Activated naive CD4-positive, alpha-beta T cell treated with anti-CD3 and anti-CD28 coated beads, Interleukin-2, amount 50 U/mL, for 24 hours (primary cell): Measurements from ENCODE around the gene OR2V1.
"Not testable (repeated sequence)": the region's sequence is repeated elsewhere in the genome, so short reads cannot be mapped to it uniquely, and the experiment has no call there.

Source experiments
- H3K27ac Mint-ChIP-seq: one replicate; pipeline ENCODE4 v1.8.0; 2021; ENCODE audit warnings: mild to moderate bottlenecking, mixed read lengths
- H3K27me3 Mint-ChIP-seq: one replicate; pipeline ENCODE4 v1.8.0; 2021; ENCODE audit warnings: mixed read lengths
- H3K36me3 Mint-ChIP-seq: one replicate; pipeline ENCODE4 v1.8.0; 2021; ENCODE audit warnings: mixed read lengths
- H3K4me1 Mint-ChIP-seq: one replicate; pipeline ENCODE4 v1.8.0; 2021; ENCODE audit warnings: mixed read lengths
- H3K4me3 Mint-ChIP-seq: one replicate; pipeline ENCODE4 v1.8.0; 2021; ENCODE audit warnings: mild to moderate bottlenecking, mixed read lengths
- H3K9me3 Mint-ChIP-seq: one replicate; pipeline ENCODE4 v1.8.0; 2021; ENCODE audit warnings: mixed read lengths

Gene OR2V1

DNA sequence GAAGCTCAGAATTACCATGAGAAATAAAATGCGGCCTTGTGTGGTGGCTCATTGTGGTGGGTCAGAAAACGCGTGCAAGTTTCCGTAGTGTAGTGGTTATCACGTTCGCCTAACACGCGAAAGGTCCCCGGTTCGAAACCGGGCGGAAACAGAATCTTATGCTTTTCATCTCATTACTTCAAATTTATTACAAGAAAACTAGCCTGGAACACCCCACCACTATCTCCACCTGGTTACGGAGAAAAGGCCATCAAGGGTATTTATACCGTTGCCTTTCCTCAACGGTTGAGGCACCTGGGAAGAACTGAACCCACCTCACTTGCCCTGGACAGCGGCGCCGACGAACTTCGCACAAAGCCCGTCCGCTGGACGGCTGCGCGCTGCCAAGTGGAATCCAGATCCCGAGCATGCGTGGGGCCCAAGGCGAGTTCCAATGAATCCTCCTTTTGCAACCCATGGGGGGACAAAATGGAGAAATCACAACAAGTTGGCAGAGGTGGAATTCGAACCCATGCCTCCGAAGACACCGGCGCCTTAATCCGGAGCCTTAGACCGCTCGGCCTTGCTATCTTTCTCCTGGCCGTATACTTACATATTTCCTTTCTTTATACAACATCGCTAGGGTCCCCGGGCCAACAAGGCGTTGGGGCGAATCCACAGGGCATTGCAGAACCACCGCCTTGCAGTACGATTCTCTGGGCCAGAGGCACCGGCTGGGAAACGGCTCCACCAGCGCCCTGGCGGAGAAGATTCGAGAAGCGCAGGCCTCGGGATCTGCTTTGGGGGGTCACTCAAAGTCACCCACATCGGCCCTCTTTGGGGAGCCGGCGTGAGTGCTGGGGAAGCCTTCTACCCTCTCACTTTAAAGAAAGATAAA, 33.3 kb upstream of the OR2V1 start:
- peak overlapping the region; percentile 71 for H3K4me3 Mint-ChIP-seq
- no peaks in the 10 kb centered on the region for H3K9me3 Mint-ChIP-seq
- H3K27ac Mint-ChIP-seq = peak overlapping the region; percentile 73
- H3K27me3 Mint-ChIP-seq = peaks cover 38% of the 10 kb centered on the region
- H3K4me1 Mint-ChIP-seq = peaks cover 41% of the 10 kb centered on the region
- peaks cover 6% of the 10 kb centered on the region for H3K36me3 Mint-ChIP-seq

DNA sequence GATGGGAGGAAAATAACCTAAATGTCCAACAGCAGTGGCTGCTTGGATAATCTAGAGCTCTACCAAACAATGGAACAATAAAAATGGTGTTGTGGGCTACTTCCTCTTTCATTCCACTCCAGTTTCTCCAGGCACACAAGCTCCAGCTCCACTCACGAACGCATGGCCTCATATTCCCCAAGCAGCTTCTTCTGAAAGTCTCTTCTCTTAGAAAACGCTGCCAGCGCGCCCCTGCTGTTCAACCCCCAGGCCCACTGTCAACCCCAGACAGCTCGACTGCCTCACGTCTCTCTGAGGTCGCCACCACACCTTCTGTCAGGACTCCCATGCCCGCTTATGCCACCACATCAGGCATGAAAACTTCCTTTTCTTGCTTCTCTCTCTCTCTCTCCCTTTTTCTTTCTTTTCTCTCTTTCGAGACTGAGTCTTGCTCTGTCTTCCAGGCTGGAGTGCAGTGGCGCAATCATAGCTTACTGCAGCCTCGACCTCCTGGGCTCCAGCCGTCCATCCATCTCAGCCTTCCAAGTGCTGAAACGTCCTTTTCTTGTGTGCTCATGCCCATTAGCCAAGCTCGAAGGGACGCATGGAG, 32.6 kb upstream of the OR2V1 start:
- H3K36me3 Mint-ChIP-seq = peaks cover 2% of the 10 kb centered on the region
- no peaks in the 10 kb centered on the region for H3K9me3 Mint-ChIP-seq
- peaks cover 38% of the 10 kb centered on the region for H3K4me1 Mint-ChIP-seq
- peaks cover 34% of the 10 kb centered on the region for H3K27me3 Mint-ChIP-seq
- peak overlapping the region; percentile 71 for H3K4me3 Mint-ChIP-seq
- H3K27ac Mint-ChIP-seq = peak overlapping the region; percentile 73

DNA sequence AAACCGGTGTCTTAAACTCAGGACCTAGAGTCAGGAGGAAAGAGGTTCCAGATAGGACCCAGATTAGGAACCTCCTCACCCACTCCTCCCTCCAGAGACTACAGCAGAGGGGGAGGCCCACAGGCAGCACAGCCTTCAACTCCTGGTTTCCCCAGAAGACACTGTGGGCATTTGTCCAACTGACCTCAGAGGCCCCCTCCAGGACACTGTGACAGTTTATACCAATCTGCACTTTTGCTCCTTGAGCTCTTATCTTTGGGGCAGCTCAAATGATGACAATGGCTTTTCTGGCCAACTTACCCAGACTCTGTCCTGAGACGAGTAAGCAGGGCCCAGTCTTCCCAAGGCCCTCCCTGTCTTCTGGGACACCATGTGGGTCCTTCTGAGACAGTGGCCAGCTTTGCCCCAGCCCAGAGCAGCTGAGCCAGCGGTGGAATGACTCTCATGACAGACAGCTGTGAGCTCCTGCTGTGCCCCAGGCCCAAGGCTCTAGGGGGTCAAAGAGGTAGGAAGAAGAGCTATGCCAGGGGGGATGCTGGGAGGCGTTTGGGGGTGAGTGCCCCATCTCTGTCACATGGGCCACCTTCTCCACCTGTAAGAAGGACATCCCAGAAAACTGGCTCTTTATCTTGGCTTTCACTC, 30.7 kb upstream of the OR2V1 start:
- H3K4me3 Mint-ChIP-seq = peak overlapping the region; percentile 63
- H3K4me1 Mint-ChIP-seq = peaks cover 29% of the 10 kb centered on the region
- no peaks in the 10 kb centered on the region for H3K9me3 Mint-ChIP-seq
- H3K36me3 Mint-ChIP-seq = peaks cover 2% of the 10 kb centered on the region
- H3K27me3 Mint-ChIP-seq = peaks cover 20% of the 10 kb centered on the region
- peak overlapping the region; percentile 70 for H3K27ac Mint-ChIP-seq

DNA sequence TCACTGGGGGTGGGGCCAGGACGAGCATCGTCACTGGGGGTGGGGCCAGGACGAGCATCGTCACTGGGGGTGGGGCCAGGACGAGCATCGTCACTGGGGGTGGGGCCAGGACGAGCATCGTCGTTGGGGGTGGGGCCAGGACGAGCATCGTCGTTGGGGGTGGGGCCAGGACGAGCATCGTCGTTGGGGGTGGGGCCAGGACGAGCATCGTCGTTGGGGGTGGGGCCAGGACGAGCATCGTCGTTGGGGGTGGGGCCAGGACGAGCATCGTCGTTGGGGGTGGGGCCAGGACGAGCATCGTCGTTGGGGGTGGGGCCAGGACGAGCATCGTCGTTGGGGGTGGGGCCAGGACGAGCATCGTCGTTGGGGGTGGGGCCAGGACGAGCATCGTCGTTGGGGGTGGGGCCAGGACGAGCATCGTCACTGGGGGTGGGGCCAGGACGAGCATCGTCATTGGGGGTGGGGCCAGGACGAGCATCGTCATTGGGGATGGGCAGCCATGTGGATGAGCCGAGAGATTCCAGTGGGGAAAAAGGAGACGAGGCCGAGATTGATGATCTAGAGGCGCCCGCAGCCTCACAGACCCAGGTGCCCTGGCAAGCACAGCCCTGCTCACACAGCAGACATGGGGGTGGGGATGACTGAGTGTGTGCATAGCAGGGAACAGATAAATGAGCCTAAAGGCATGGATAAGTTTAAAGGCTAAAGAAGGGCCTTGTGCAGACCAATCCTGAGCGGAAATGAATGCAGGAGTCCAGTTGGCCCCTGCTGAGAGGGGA, 30.0 kb upstream of the OR2V1 start:
- Mint-ChIP-seq H3K4me1 (peaks cover 22% of the 10 kb centered on the region), H3K4me3 (peak overlapping the region; percentile 63), H3K27ac (peak overlapping the region; percentile 70), H3K27me3 (peaks cover 14% of the 10 kb centered on the region)
- not testable (repeated sequence) for H3K36me3 Mint-ChIP-seq, H3K9me3 Mint-ChIP-seq

DNA sequence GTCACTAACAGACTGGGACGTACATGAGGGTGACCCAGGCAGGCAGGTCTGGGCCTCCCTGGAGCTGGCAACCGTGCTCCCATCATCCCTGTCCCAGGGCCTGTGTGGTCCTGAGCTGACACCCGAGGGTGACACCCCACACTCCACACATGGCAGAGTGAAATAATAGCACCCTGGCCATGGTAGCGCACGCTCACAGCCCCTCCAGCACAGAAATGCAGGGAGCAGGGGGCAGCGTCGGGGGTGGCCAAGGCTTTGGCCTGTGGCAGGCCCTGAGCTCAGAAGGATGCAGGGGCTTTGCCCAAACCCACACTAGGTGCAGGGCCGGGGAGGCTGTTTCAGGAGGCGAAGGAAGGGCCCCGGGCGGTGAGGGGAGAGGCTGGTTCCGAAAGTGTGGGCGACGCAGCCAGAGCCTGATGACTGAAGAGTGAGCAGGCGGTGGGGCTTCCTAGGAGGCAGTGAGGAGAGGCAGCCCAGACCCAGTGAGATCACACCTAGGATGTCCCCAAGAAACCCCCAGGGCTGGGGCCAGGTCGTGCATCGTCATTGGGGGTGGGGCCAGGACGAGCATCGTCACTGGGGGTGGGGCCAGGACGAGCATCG, 29.3 kb upstream of the OR2V1 start:
- H3K27me3 Mint-ChIP-seq = peaks cover 8% of the 10 kb centered on the region
- H3K27ac Mint-ChIP-seq = peak overlapping the region; percentile 70
- H3K4me3 Mint-ChIP-seq = peak overlapping the region; percentile 47
- peaks cover 18% of the 10 kb centered on the region for H3K4me1 Mint-ChIP-seq
- H3K9me3 Mint-ChIP-seq = no peaks in the 10 kb centered on the region
- peaks cover 2% of the 10 kb centered on the region for H3K36me3 Mint-ChIP-seq

DNA sequence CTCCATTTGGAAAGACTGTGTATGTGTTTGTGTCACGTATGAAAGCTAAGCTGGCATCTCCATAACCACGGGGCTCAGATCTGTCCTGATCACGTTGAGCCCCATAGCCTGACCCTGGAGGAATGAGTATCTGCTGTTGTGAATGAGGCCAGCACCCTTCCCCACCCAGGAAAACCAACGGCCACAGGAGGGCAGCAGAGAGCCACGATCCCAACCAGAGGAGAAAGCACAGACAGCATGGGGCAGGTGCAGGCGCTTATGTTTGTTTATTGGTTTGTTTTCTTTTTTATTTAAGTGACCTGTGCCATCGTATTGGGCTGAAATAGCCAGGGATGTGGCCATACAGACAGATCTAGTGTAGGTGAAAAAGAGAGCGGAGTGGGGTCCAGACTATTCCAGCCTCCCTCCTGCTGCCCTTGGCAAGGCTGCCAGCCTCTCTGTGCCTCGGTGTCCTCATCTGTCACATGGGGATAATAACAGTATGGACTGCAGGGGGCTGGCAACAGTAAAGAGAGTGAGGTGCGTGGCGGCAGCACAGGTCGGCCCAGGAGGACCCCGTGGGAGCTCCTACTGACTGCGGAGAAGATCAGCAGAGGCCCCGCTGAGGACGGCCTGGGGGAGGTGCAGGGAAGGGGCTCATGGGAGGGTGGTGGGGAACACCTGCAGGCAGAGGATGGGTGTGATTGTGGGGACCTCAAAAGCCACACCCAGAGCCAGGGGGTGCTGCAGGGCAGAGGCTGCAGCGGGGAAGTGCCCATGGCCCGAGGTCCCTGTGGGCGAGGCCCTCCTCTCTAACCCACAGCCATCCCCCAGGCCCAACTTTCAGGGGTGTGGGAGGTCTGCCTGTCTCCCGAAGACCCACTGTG, 28.6 kb upstream of the OR2V1 start:
- Mint-ChIP-seq H3K27me3 (peaks cover 7% of the 10 kb centered on the region), H3K27ac (peak overlapping the region; percentile 84), H3K4me3 (peak overlapping the region; percentile 66)

DNA sequence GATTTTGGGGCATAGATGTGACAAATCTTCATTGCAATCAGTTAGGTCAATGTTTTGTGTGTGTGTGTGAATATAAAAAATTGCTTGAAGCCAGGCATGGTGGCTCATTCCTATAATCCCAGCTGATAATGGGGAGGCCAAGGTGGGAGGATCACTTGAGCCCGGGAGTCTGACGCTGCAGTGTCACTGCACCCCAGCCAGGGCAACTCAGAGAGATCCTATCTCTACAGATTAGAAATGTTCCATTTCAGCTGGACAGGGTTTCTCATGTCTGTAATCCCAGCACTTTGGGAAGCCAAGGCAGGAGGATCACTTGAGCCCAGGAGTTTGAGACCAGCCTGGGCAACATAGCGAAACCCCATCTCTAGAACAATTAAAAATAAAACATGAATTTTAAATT, 27.9 kb upstream of the OR2V1 start:
- H3K36me3 Mint-ChIP-seq = peaks cover 2% of the 10 kb centered on the region
- no peak overlapping the region for H3K4me3 Mint-ChIP-seq
- H3K9me3 Mint-ChIP-seq = no peaks in the 10 kb centered on the region
- peaks cover 6% of the 10 kb centered on the region for H3K27me3 Mint-ChIP-seq
- H3K4me1 Mint-ChIP-seq = peaks cover 18% of the 10 kb centered on the region
- H3K27ac Mint-ChIP-seq = no peak overlapping the region

More for the DNA sequence above, 28.6 kb upstream of the OR2V1 start:
- H3K4me1 Mint-ChIP-seq = peaks cover 16% of the 10 kb centered on the region
- H3K36me3 Mint-ChIP-seq = peaks cover 2% of the 10 kb centered on the region
- no peaks in the 10 kb centered on the region for H3K9me3 Mint-ChIP-seq

DNA sequence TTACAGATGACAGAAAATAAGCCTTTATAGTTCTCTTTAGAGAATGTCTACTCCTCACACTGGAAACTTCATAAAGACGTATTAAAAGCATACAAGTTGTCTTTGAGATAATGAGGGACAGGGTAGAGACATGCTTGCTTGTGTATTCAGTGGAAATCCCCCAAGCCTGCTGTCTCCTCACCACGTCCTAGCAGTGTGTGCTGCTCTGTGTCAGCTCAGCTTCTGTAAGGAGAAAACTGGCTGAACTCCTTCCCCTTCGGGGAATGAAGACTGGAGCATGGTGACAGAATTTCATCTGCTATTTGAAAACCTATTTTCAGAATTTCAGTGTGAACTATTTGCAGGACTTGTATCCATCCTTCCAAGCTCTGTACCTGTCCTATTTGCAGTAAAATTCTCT, 25.8 kb upstream of the OR2V1 start:
- Mint-ChIP-seq H3K4me3 (no peak overlapping the region), H3K4me1 (peaks cover 15% of the 10 kb centered on the region), H3K36me3 (no peaks in the 10 kb centered on the region), H3K9me3 (no peaks in the 10 kb centered on the region), H3K27ac (no peak overlapping the region), H3K27me3 (peaks cover 6% of the 10 kb centered on the region)

DNA sequence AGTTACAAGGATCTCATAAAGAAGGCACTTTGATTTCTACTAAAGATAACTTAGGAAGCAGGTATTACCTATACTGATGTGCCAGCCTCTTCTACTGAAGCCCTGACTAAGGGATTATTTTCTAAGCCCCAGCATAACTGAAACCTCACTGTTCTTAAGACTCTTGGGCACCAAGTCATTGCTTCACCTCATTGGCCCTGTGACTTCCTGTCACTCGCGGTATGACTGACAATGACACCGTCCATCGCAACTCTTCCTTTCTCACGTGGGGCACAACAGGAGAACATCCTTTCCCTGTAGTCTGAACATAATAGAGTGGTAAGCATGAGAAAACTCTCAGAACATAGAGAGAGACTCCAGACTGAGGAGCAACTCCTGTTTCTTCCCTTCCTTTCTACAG, 22.8 kb upstream of the OR2V1 start:
- Mint-ChIP-seq H3K27ac (no peak overlapping the region), H3K4me3 (no peak overlapping the region), H3K4me1 (peaks cover 5% of the 10 kb centered on the region), H3K36me3 (no peaks in the 10 kb centered on the region), H3K27me3 (peaks cover 19% of the 10 kb centered on the region), H3K9me3 (no peaks in the 10 kb centered on the region)

DNA sequence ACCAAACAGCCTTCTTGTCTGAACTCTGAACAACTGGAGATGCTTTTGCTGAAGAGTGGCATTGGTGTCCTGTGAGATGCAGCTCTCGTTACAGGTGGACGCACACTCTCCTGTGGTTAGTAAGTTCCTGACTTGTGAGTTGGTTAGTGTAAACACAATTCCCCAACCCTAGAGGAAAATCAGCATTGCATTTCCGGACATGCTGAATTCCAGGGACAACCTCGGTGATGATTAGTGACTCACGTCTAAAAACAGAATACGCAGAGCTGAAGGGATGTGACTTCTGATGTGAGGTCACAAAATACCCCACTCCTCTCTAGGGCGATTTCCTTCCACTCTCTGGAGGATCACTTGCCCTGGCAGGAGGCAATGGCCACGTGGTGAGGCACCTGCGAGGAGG, 21.4 kb upstream of the OR2V1 start:
- H3K4me3 Mint-ChIP-seq = no peak overlapping the region
- peaks cover 5% of the 10 kb centered on the region for H3K4me1 Mint-ChIP-seq
- H3K36me3 Mint-ChIP-seq = no peaks in the 10 kb centered on the region
- H3K9me3 Mint-ChIP-seq = no peaks in the 10 kb centered on the region
- H3K27ac Mint-ChIP-seq = no peak overlapping the region
- peaks cover 27% of the 10 kb centered on the region for H3K27me3 Mint-ChIP-seq

DNA sequence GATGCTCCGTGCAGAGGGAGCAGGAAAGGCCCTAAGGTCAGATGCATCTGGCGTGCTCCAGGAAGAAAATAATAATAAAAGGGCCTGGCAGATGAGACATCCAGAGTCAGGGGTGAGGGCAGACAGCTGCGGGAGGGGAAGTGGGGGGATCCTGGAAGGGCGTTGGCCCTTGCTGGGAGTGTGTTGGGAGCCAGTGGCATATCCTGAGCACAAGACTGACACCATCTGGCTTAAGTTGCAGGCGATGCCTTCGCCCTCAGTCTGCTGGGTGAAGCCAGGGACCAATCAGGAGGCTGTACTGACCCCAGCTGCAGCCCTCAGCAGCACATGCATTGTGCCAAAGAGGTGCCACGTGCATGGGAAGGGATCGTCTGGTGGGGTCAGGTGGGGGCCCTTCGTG, 20.2 kb upstream of the OR2V1 start:
- H3K36me3 Mint-ChIP-seq = no peaks in the 10 kb centered on the region
- peaks cover 5% of the 10 kb centered on the region for H3K4me1 Mint-ChIP-seq
- no peak overlapping the region for H3K27ac Mint-ChIP-seq
- H3K27me3 Mint-ChIP-seq = peaks cover 31% of the 10 kb centered on the region
- no peak overlapping the region for H3K4me3 Mint-ChIP-seq
- no peaks in the 10 kb centered on the region for H3K9me3 Mint-ChIP-seq

DNA sequence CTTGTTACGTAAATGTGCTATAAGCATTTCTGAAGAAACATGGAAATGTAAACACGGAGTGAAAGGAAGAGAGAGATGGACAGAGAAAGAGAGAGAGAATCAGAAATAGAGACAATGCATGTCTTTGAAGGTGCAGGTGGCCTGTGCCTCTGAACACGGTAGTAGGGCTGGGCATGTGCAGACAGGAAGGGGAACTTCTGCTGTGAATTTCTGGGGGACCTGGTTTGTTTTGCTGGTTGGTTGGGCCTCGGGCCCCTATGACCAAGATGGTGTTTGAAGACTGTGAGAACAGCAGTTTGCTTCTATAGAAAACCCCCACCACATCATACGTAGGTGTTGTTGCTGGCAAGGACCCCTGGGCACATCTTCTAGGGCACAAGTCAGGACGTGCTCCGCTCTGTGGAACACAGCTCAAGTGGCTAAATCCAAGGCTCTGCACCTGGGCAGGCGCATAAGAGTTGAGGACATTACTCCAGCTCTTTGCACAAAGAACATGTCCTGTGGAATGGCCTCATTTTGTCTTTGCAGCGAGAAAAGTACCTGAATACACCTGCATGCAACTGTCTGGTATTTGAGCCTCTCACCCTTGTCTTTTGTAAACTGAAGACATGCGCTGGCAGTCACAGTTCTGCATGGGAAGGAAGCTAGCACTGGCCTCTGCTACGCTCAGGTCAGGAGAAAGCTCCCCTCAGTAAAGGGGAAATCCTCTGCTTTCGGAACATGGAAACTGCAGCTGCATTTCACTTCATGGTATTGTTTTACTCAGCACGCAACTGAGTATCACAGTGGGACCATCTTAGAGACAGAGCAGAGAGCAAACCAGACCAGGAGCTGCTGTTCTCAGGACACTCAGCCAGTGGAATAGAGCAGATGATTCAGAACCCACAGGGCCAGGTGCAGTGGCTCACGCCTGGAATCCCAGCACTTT, 19.1 kb upstream of the OR2V1 start:
- Mint-ChIP-seq H3K9me3 (no peaks in the 10 kb centered on the region), H3K4me3 (no peak overlapping the region), H3K36me3 (no peaks in the 10 kb centered on the region), H3K27ac (no peak overlapping the region), H3K4me1 (peaks cover 5% of the 10 kb centered on the region), H3K27me3 (peaks cover 32% of the 10 kb centered on the region)

DNA sequence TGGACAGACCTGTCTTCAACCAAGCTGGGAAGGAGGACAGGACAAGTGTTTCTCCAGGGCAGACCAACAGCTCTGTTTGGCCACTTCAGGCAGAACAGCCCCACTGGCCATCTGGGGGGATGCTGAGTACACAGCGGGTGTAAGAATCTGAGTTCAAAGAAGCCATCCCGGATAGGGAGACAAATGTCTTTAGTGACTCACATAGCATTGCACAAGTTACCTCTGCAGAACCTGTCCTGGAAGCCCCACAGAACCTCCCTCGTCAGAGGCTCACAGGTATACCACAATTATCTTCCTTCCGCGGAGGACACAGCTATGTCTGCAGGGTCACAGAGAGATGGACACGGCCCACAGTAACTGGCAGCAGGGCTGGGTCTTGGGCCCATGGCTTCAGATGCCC, 18.4 kb upstream of the OR2V1 start:
- Mint-ChIP-seq H3K27me3 (peaks cover 33% of the 10 kb centered on the region), H3K27ac (no peak overlapping the region), H3K4me1 (peaks cover 5% of the 10 kb centered on the region), H3K36me3 (no peaks in the 10 kb centered on the region), H3K9me3 (no peaks in the 10 kb centered on the region), H3K4me3 (no peak overlapping the region)
